SK-N-SH (cell line): ENCODE results near the gene PCARE. TPM values are rescaled to one million over a fixed set of nuclear protein-coding genes. Genes with fewer than 3 reads are reported as not detected.

Source experiments
- CTCF ChIA-PET: fragments of 300-600, 350-600 bp; formaldehyde crosslinking; extraction: SDS; loops from one replicate; lab custom pipeline; 2021; lab: Yijun Ruan, JAX
- POLR2A ChIA-PET: fragments of 350-600 bp; sonication (Branson Sonifier 250); formaldehyde crosslinking; extraction: SDS; loops from one replicate; lab custom pipeline; 2020; ENCODE audit warnings: antibody characterized with exemption, inconsistent platforms; lab: Yijun Ruan, JAX
- DNase-seq: peaks from one replicate; pipeline ENCODE4 v3.0.0; 2012
- H2AFZ ChIP-seq: fragments of 200-600 bp; sonication (generic); 2 replicates; pipeline ENCODE4 v1.8.1; 2016; ENCODE audit warnings: antibody characterized with exemption, mild to moderate bottlenecking, low read depth
- H3F3A ChIP-seq: fragments of 200-600 bp; sonication (generic); replicated peaks from 2 replicates; pipeline ENCODE3; 2016; ENCODE audit warnings: antibody characterized with exemption, mild to moderate bottlenecking; ENCODE audit not compliant: insufficient read depth
- H3K27ac ChIP-seq, 2 experiments: fragments of 200-500 bp in 1 of 2; fragments of 200-600 bp in 1 of 2; sonication (Bioruptor generic) in 1 of 2; sonication (generic), shearing (Covaris generic) in 1 of 2; 2 replicates each; pipeline versions ENCODE4 v1.5.1 to v1.6.1; 2014 to 2016; ENCODE audit warnings: low read depth in 2 of 2, inconsistent platforms in 1 of 2, low read length in 1 of 2, mild to moderate bottlenecking in 1 of 2, mixed read lengths in 1 of 2
- H3K27me3 ChIP-seq: fragments of 200-600 bp; sonication (generic), shearing (Covaris generic); 2 replicates; pipeline ENCODE4 v1.6.1; 2016; ENCODE audit warnings: mixed run types; ENCODE audit not compliant: insufficient read depth
- H3K36me3 ChIP-seq, 2 experiments: fragments of 200-500 bp in 1 of 2; fragments of 200-600 bp in 1 of 2; sonication (Bioruptor generic) in 1 of 2; sonication (generic) in 1 of 2; replicated peaks in 1 of 2; 2 replicates each; pipeline versions ENCODE3 to v1.5.1; 2014 to 2016; ENCODE audit warnings: low read length in 1 of 2, mild to moderate bottlenecking in 1 of 2; ENCODE audit not compliant: insufficient read depth in 2 of 2, control insufficient read depth in 1 of 2
- H3K4me1 ChIP-seq, 2 experiments: fragments of 200-500 bp in 1 of 2; fragments of 200-600 bp in 1 of 2; sonication (Bioruptor generic) in 1 of 2; sonication (generic), shearing (Covaris generic) in 1 of 2; 2 replicates each; pipeline versions ENCODE4 v1.5.1 to v1.6.1; 2014 to 2016; ENCODE audit warnings: low read depth in 1 of 2, low read length in 1 of 2, mixed run types in 1 of 2; ENCODE audit not compliant: insufficient read depth in 2 of 2, control insufficient read depth in 1 of 2
- H3K4me2 ChIP-seq: fragments of 200-600 bp; sonication (generic), shearing (Covaris generic); 2 replicates; pipeline ENCODE4 v1.6.1; 2017; ENCODE audit warnings: mixed run types
- H3K4me3 ChIP-seq, 2 experiments: fragments of 200-500 bp in 1 of 2; fragments of 200-600 bp in 1 of 2; sonication (Bioruptor generic) in 1 of 2; sonication (generic), shearing (Covaris generic) in 1 of 2; 2 replicates each; pipeline versions ENCODE4 v1.5.1 to v1.8.1; 2014 to 2016; ENCODE audit warnings: low read depth in 2 of 2, inconsistent platforms in 1 of 2, low read length in 1 of 2, mild to moderate bottlenecking in 1 of 2, mixed read lengths in 1 of 2, moderate library complexity in 1 of 2
- H3K79me2 ChIP-seq: fragments of 200-600 bp; sonication (generic); 2 replicates; pipeline ENCODE4 v1.8.1; 2017; ENCODE audit warnings: mild to moderate bottlenecking; ENCODE audit not compliant: insufficient read depth
- H3K9ac ChIP-seq: fragments of 200-600 bp; sonication (generic); 2 replicates; pipeline ENCODE4 v1.6.1; 2017; ENCODE audit warnings: mixed run types
- H3K9me2 ChIP-seq: fragments of 200-600 bp; sonication (generic); 2 replicates; pipeline ENCODE4 v1.6.1; 2017; ENCODE audit warnings: mixed run types
- H3K9me3 ChIP-seq: fragments of 200-600 bp; sonication (generic); 2 replicates; pipeline ENCODE4 v1.6.1; 2017; ENCODE audit warnings: mixed run types, mild to moderate bottlenecking, moderate library complexity
- H4K20me1 ChIP-seq: fragments of 200-600 bp; sonication (generic); 2 replicates; pipeline ENCODE4 v1.6.1; 2017; ENCODE audit warnings: mild to moderate bottlenecking, mixed run types; ENCODE audit not compliant: insufficient read depth
- EZH2phosphoT487 ChIP-seq: fragments of 200-600 bp; sonication (generic); IDR thresholded peaks from 2 replicates; pipeline ENCODE4 v1.6.1; 2017; ENCODE audit warnings: low read depth, mixed run types, mild to moderate bottlenecking, antibody characterized with exemption, moderate library complexity, borderline replicate concordance
- FOXJ3 ChIP-seq: sonication (generic); formaldehyde crosslinking; IDR thresholded peaks from 2 replicates; pipeline ENCODE4 v1.5.1; 2020; ENCODE audit warnings: mild to moderate bottlenecking, missing genetic modification reagents
- RAD21 ChIP-seq: IDR thresholded peaks from 2 replicates; pipeline ENCODE4 v1.6.1; 2012; ENCODE audit warnings: mild to moderate bottlenecking, low read length
- RCOR1 ChIP-seq: fragments of 150-350 bp; IDR thresholded peaks from 2 replicates; pipeline ENCODE4 v1.6.1; 2017; ENCODE audit warnings: antibody characterized with exemption, low read length
- SIN3A ChIP-seq: IDR thresholded peaks from 2 replicates; pipeline ENCODE4 v1.6.1; 2012; ENCODE audit warnings: low read depth, mild to moderate bottlenecking, low read length, moderate library complexity, borderline replicate concordance
- SMC3 ChIP-seq: IDR thresholded peaks from 2 replicates; pipeline ENCODE4 v1.6.1; 2012; ENCODE audit warnings: low read depth, low read length, improper control_type of control experiment
- USF1 ChIP-seq: IDR thresholded peaks from 2 replicates; pipeline ENCODE4 v1.4.0; 2012; ENCODE audit warnings: low read depth, borderline replicate concordance
- WGBS: methylation state at CpG from one replicate; pipeline ENCODE4 v1.1.6; 2017; ENCODE audit warnings: low lambda C conversion rate; 5-methylcytosine and 5-hydroxymethylcytosine counted together
- polyA plus RNA-seq, 3 experiments: library from polyadenylated mRNA; depleted of rRNA; stranded (reverse); fragments of >200 nt; gene quantifications; 2 replicates each; pipeline ENCODE4 v1.2.3, GENCODE V29; 2012
- TF ChIP-seq, protein P1 (sequence below): fragments of 150-350 bp; IDR thresholded peaks from 2 replicates; pipeline ENCODE4 v1.6.1; 2017; ENCODE audit warnings: antibody characterized with exemption, low read length, low read depth, borderline replicate concordance

PCARE gene
- polyA plus RNA-seq, 1 of the 3 experiments (the other 2 are of a cell fraction), result not detected

- POLR2A ChIA-PET, result interaction anchor here (1.2 to 1.4 kb wide), 2 partner anchors 12 to 60 kb away, joined by 3 to 4 read pairs; no protein-coding TSS in a partner anchor
- WGBS, result 75% methylated on average over 5 of the region's 5 CpGs
- Histone ChIP-seq H3K4me1 (peaks cover 0 to 32% of the 10 kb centered on the region in 2 experiments; a peak in 2 of 4 replicates), H3K4me3 (no peak overlapping the region), H3K27me3 (peaks cover 5% of the 10 kb centered on the region; the same call in 1 of the 2 replicates), H3K27ac (peak overlapping the region in 1 of 2 experiments; percentile 83; a peak in 2 of 4 replicates), H3K79me2 (no peaks in the 10 kb centered on the region), H3K36me3 (no peaks in the 10 kb centered on the region), H2AFZ (0 out of 2 replicates have a peak overlapping the region, but pooled peaks have one; percentile 14), H3F3A (no peaks in the 10 kb centered on the region), H4K20me1 (no peaks in the 10 kb centered on the region), H3K9ac (no peak overlapping the region), H3K4me2 (no peak overlapping the region), H3K9me3 (no peaks in the 10 kb centered on the region), H3K9me2 (no peaks in the 10 kb centered on the region)
- DNase-seq, result peak; percentile 52
- TF ChIP-seq RAD21 (peak; percentile 61), EZH2phosphoT487 (no peak), SIN3A (no peak), RCOR1 (no peak), SMC3 (peak; percentile 22; the same call in 1 of the 2 replicates)
- TF ChIP-seq, protein P1, sequence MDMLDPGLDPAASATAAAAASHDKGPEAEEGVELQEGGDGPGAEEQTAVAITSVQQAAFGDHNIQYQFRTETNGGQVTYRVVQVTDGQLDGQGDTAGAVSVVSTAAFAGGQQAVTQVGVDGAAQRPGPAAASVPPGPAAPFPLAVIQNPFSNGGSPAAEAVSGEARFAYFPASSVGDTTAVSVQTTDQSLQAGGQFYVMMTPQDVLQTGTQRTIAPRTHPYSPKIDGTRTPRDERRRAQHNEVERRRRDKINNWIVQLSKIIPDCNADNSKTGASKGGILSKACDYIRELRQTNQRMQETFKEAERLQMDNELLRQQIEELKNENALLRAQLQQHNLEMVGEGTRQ, result no peak
- CTCF ChIA-PET, result interaction anchor here (0.6 to 3.2 kb wide), 10 partner anchors 9 to 1020 kb away, joined by 3 to 12 read pairs (median 3); no protein-coding TSS in a partner anchor
Measured at GRCh38 chr2:29053670-29054400, 20.5 kb downstream of the PCARE start.

DNA sequence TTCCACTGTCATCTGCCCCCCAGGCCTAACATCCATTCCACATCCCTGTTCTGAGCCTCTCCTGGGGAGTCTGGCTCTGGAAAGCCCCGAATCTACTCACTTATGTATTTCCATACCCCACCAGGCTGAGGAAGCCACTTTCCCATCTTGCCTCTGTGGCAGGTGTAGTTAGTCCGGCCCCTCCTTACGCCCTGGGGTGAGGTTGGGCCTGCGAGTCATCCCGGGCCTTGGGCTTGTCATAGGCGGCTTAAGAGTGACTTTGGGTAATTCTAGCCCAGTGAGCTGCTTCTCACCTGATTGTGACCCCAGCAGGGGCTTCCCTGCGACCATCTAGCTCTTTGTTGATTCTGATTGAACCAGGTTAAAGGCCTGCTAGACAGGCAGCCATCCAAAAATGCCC, 21.1 kb downstream of the PCARE start:
- Histone ChIP-seq H3K4me1 (peaks cover 0 to 32% of the 10 kb centered on the region in 2 experiments; a peak in 2 of 4 replicates), H3K9ac (no peak overlapping the region), H3K36me3 (no peaks in the 10 kb centered on the region), H3K4me2 (no peak overlapping the region), H3K9me3 (no peaks in the 10 kb centered on the region), H3K27ac (peak overlapping the region in 1 of 2 experiments; percentile 83; a peak in 2 of 4 replicates), H3K4me3 (no peak overlapping the region), H3K9me2 (no peaks in the 10 kb centered on the region), H3K27me3 (peaks cover 5% of the 10 kb centered on the region; the same call in 1 of the 2 replicates), H3F3A (no peaks in the 10 kb centered on the region), H2AFZ (0 out of 2 replicates have a peak overlapping the region, but pooled peaks have one; percentile 14), H3K79me2 (no peaks in the 10 kb centered on the region), H4K20me1 (no peaks in the 10 kb centered on the region)
- CTCF ChIA-PET, result interaction anchor here (0.6 to 3.2 kb wide), 8 partner anchors 10 to 1021 kb away, joined by 3 to 12 read pairs (median 3); no protein-coding TSS in a partner anchor
- 77% methylated on average over 7 of the region's 7 CpGs for WGBS
- POLR2A ChIA-PET, result no interaction called here
- TF ChIP-seq USF1 (no peak), FOXJ3 (CRISPR knock-in tag) (0 out of 2 replicates have a peak, but pooled peaks have one; percentile 27)
- peak; percentile 56 for DNase-seq
